GM19043 (cell line): Measurements from ENCODE around the gene FHL1.

Experiments
- ATAC-seq: cut with Tn5 transposase; IDR thresholded peaks from one replicate; pipeline ENCODE4 v1.9.1; 2021; ENCODE audit warnings: low read depth; ENCODE audit not compliant: unreplicated experiment

FHL1 gene

GRCh38 chrX:136250191-136251040 is 103.1 kb downstream of the FHL1 start:
- ATAC-seq: peak; percentile 29

DNA sequence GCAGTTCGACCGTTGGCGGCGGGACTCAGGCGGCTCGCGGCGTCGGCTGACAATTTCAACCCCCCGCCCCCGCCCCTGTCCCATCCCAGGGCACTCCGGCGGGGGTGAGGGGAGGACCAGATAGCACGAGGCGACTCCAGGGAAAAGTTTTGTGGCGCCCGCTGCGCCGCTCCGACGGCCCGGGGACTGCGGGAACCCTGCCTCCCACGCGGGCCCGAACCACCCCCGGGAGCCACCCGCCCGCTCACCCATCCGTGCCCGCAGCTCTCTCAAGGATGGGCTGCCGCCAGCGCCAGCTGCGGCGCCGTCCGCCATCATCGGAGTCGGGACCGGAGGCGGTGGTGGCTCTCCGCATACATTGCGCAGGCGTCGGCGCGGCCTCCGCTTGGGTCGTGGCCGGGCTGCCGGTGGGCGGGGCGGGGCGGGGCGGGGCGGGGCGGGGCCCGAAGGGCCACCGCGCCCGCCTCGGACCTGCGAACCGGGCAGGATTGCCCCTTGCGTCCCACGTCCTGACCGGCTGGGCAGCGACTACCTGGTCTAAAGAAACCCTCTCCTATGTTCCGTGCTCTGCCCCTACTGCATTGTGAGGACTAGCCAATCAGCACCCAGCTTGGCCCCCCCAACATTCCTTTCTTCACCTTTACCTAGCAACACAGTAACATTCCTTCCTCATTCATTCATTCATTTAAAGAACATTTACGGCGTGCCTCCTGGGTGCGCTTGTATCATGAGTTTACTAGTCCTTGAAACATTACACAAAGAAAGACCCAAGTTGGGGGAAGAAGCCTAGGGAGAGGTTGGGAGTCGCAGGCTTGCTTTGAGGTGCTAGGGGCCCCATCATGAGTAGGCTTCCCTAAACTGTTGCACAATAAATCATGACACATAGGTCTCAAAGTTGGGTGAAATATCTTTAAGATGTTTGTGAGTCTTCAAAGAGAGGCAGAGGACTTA is 104.0 kb downstream of the FHL1 start, which contains the start of gene MAP7D3:
TSS of gene MAP7D3 (minus strand) at position 360 of the 951 bp plus-strand sequence. CDS start at position 318, 42 bp downstream.
- peak; percentile 75 for ATAC-seq

DNA sequence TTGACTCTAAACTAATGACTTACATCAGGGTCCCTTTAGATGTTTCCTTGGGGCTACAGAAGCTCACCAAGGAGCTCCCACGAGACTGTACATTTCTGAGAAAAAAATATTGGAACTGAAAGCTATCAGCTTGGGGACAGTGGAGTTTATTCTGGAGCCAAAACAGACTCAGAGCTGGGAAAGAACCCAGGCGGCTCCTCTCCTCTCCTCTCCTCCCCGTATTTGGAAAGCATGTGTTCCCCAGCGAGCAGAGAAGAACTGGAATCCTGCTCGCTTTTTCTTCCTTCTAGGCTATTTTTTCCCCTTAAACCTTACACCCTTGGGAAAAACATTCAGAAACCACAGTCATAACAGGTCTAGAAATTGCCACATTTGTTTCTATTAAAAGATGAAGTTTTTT is 108.2 kb downstream of the FHL1 start:
- ATAC-seq: no peak

DNA sequence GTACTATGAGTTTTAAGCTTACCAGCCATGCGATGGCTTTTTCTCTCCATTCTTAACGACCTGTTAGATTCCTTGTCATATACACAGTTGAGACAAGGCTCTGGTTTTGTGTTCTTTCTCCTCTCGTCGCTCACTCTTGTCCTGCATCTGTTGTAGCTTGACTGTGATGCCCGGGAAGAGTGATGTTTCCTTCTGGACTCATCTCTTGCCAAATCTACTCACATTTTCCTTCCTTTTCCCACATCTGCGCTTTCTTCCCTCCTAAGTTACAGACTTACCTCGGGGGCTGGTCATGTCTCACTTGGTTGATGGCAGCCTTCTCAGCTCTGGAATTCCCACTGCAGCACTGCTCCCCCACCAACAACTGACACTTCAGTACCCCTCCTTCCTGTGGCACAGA is 108.7 kb downstream of the FHL1 start:
- ATAC-seq: no peak

- no peak for ATAC-seq
These were observed 111.6 kb downstream of the FHL1 start for GRCh38 chrX:136258951-136259350.

DNA sequence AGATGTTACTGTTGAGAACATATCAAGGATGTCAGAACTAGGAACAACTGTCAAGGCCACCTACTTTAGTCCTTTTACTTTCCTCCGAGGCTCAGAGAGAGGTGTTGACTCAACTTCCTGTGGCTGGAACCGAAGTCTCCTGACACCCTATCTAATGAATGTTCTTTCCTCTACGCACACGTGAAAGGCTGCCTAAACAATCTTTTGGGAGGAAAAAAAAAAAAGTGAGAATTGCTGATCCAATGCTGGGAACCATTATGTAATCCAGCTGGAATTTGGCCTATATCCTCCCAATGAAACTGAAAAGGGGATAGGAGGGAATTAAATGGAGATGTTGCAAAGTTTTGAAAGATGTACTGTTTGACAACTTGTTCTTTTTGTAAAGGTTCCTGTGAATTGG is 112.2 kb downstream of the FHL1 start:
- no peak for ATAC-seq

GRCh38 chrX:136260776-136261175 is 113.4 kb downstream of the FHL1 start:
- no peak for ATAC-seq
